GM13976 (cell line): ENCODE results near the gene TST.

Source experiments
- DNase-seq: peaks from one replicate; pipeline ENCODE4 v3.0.0; 2012; ENCODE audit warnings: low spot score
- CTCF ChIP-seq: IDR thresholded peaks from 2 replicates; pipeline ENCODE4 v1.5.1; 2012; ENCODE audit warnings: borderline replicate concordance, mild to moderate bottlenecking; ENCODE audit not compliant: insufficient read depth; ENCODE audit errors: extremely low read depth, missing control alignments, control extremely low read depth
- in situ Hi-C: fragments of 300-500 bp; cut with MboI; formaldehyde crosslinking; loops from one replicate; pipeline ENCODE4 v1.12.0; 2022; ENCODE audit warnings: low sequenced_read_pairs, mixed read lengths, inconsistent platforms; ENCODE audit not compliant: unreplicated experiment

The TST gene

GRCh38 chr22:37019309-37020191 is at the start of gene TST, which contains the start of gene MPST:
Gene TST (minus strand): TSS chr22:37019447. CDS start chr22:37018732, 715 bp downstream.
Gene MPST (plus strand): TSS chr22:37019742. CDS start chr22:37019837, 95 bp downstream.
- peak; percentile 91 for DNase-seq
- in situ Hi-C loops, result no loop called here
- TF ChIP-seq CTCF, result no peak

- in situ Hi-C loops, result no loop called here
- DNase-seq, result no peak
- no peak for TF ChIP-seq CTCF
These were observed 49.6 kb upstream of the TST start for GRCh38 chr22:37068859-37069258.

- DNase-seq, result no peak
- in situ Hi-C loops, result no loop called here
These were observed 48.2 kb upstream of the TST start for GRCh38 chr22:37067428-37067827.

GRCh38 chr22:37065961-37066360 is 46.7 kb upstream of the TST start:
- no peak for TF ChIP-seq CTCF
- in situ Hi-C loops, result no loop called here
- DNase-seq, result no peak

More at GRCh38 chr22:37067428-37067827, 48.2 kb upstream of the TST start:
- TF ChIP-seq CTCF, result no peak

GRCh38 chr22:37065180-37065579 is 45.9 kb upstream of the TST start:
- no peak for TF ChIP-seq CTCF
- no peak for DNase-seq
- in situ Hi-C loops, result no loop called here

GRCh38 chr22:37064553-37064952 is 45.3 kb upstream of the TST start:
- no peak for TF ChIP-seq CTCF
- no peak for DNase-seq
- in situ Hi-C loops, result no loop called here
